ENCODE results near the gene SGCA.

Gene SGCA

GRCh38 chr17:50187751-50188530 lies 22.1 kb downstream of the SGCA start:
- Histone ChIP-seq H3K4me1 (ENCODE audit: control insufficient read depth, low read length) (peaks cover 29% of the 10 kb centered on the region), H3K9me2 (replicated peaks; ENCODE audit: control insufficient read depth, low read length) (no peaks in the 10 kb centered on the region), H3K9me3 (ENCODE audit: control insufficient read depth, insufficient read depth, low read length) (no peaks in the 10 kb centered on the region), H4K20me1 (ENCODE audit: control insufficient read depth, insufficient read depth, low read depth, low read length) (no peaks in the 10 kb centered on the region), H3K36me3 (ENCODE audit: control insufficient read depth, low read length) (no peaks in the 10 kb centered on the region), H3K4me2 (ENCODE audit: low read length) (no peak overlapping the region), H3K4me3 (ENCODE audit: low read length) (no peak overlapping the region), H3K27ac (ENCODE audit: low read depth, low read length) (no peak overlapping the region), H3F3A (ENCODE audit: control insufficient read depth, insufficient read depth) (peaks cover 2% of the 10 kb centered on the region; the same call in 1 of the 2 replicates), H3K79me2 (ENCODE audit: control insufficient read depth, low read length) (no peaks in the 10 kb centered on the region), H3K27me3 (ENCODE audit: control insufficient read depth, low read length) (peaks cover 6% of the 10 kb centered on the region)
- TF ChIP-seq CTCF (IDR thresholded peaks at IDR 0.05; ENCODE audit: low read depth, low read length, poor library complexity, severe bottlenecking) (no peak), EZH2phosphoT487 (IDR thresholded peaks at IDR 0.05; ENCODE audit: borderline replicate concordance, low read length) (no peak)

- Histone ChIP-seq H3K4me3 (ENCODE audit: low read length) (no peak overlapping the region), H3K36me3 (ENCODE audit: control insufficient read depth, low read length) (no peaks in the 10 kb centered on the region), H3K4me2 (ENCODE audit: low read length) (no peak overlapping the region), H3K9me3 (ENCODE audit: control insufficient read depth, insufficient read depth, low read length) (no peaks in the 10 kb centered on the region), H3K9me2 (replicated peaks; ENCODE audit: control insufficient read depth, low read length) (no peaks in the 10 kb centered on the region), H3F3A (ENCODE audit: control insufficient read depth, insufficient read depth) (peaks cover 2% of the 10 kb centered on the region; the same call in 1 of the 2 replicates), H3K27ac (ENCODE audit: low read depth, low read length) (no peak overlapping the region), H3K4me1 (ENCODE audit: control insufficient read depth, low read length) (peaks cover 23% of the 10 kb centered on the region), H4K20me1 (ENCODE audit: control insufficient read depth, insufficient read depth, low read depth, low read length) (no peaks in the 10 kb centered on the region), H3K27me3 (ENCODE audit: control insufficient read depth, low read length) (peaks cover 9% of the 10 kb centered on the region), H3K79me2 (ENCODE audit: control insufficient read depth, low read length) (no peaks in the 10 kb centered on the region)
- no peak for TF ChIP-seq EZH2phosphoT487 (IDR thresholded peaks at IDR 0.05; ENCODE audit: borderline replicate concordance, low read length)
- no peak for TF ChIP-seq CTCF (IDR thresholded peaks at IDR 0.05; ENCODE audit: low read depth, low read length, poor library complexity, severe bottlenecking)
Observed at GRCh38 chr17:50188531-50188920, 22.7 kb downstream of the SGCA start.

- Histone ChIP-seq H3K27me3 (ENCODE audit: control insufficient read depth, low read length) (peaks cover 13% of the 10 kb centered on the region), H3K27ac (ENCODE audit: low read depth, low read length) (no peak overlapping the region), H3K4me3 (ENCODE audit: low read length) (no peak overlapping the region), H3F3A (ENCODE audit: control insufficient read depth, insufficient read depth) (peaks cover 2% of the 10 kb centered on the region; the same call in 1 of the 2 replicates), H3K9me3 (ENCODE audit: control insufficient read depth, insufficient read depth, low read length) (no peaks in the 10 kb centered on the region), H4K20me1 (ENCODE audit: control insufficient read depth, insufficient read depth, low read depth, low read length) (no peaks in the 10 kb centered on the region), H3K9me2 (replicated peaks; ENCODE audit: control insufficient read depth, low read length) (no peaks in the 10 kb centered on the region), H3K79me2 (ENCODE audit: control insufficient read depth, low read length) (no peaks in the 10 kb centered on the region), H3K36me3 (ENCODE audit: control insufficient read depth, low read length) (no peaks in the 10 kb centered on the region), H3K4me1 (ENCODE audit: control insufficient read depth, low read length) (peaks cover 18% of the 10 kb centered on the region), H3K4me2 (ENCODE audit: low read length) (no peak overlapping the region)
- no peak for TF ChIP-seq EZH2phosphoT487 (IDR thresholded peaks at IDR 0.05; ENCODE audit: borderline replicate concordance, low read length)
- TF ChIP-seq CTCF (IDR thresholded peaks at IDR 0.05; ENCODE audit: low read depth, low read length, poor library complexity, severe bottlenecking), result no peak
Observed at GRCh38 chr17:50188921-50189549, 23.2 kb downstream of the SGCA start.
